Measurements from ENCODE around the gene SYNGR3. TPM values are rescaled to one million over a fixed set of nuclear protein-coding genes. Genes with fewer than 3 reads are reported as not detected.
A peak's percentile ranks its signal among the peaks of the same experiment; 100 is the strongest.

The SYNGR3 gene
- total RNA-seq, 1 donor from 2014 or later, result 8.3 TPM

- no peak for TF ChIP-seq POLR2AphosphoS5 (IDR thresholded peaks at IDR 0.05; ENCODE audit: insufficient read depth in 1 of 2, low read depth in 1 of 2)
- TF ChIP-seq CTCF (IDR thresholded peaks at IDR 0.05), result no peak
- TF ChIP-seq POLR2A (IDR thresholded peaks at IDR 0.05), result no peak
- Histone ChIP-seq H3K36me3 (peaks cover 0 to 41% of the 10 kb centered on the region in 2 donors), H3K4me3 (no peak overlapping the region), H3K9me3 (no peaks in the 10 kb centered on the region), H3K4me1 (peaks cover 27% of the 10 kb centered on the region), H3K27ac (no peak overlapping the region), H3K27me3 (no peaks in the 10 kb centered on the region)
- intact Hi-C loops (cut with DNase I), result no loop called here
- DNase-seq (ENCODE audit: extremely low spot score in 2 of 2), result no peak
Measured at GRCh38 chr16:1976951-1977874, 12.6 kb upstream of the SYNGR3 start.

DNA sequence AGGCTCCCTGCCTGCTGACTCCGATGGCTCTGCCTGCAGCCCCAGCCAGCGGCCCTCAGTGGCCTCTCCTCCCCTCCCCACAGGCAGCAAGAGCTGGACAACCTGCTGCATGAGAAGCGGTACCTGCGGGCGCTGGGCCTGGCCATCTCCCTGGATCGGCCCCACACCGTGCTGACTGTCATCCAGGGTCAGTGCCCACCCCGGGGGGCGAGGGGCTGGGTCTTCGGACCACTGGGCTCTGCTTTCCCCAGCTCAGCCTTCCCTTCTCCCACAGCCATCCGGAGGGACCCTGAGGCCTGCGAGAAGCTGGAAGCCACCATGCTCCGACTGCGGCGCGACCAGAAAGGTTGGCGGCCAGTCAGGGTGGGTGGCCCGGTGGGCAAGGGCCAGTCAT is 11.9 kb upstream of the SYNGR3 start:
- Histone ChIP-seq H3K36me3 (peaks cover 0 to 41% of the 10 kb centered on the region in 2 donors), H3K27me3 (no peaks in the 10 kb centered on the region), H3K4me1 (peaks cover 21% of the 10 kb centered on the region), H3K27ac (no peak overlapping the region), H3K4me3 (no peak overlapping the region), H3K9me3 (no peaks in the 10 kb centered on the region)
- DNase-seq (ENCODE audit: extremely low spot score in 2 of 2), result no peak
- intact Hi-C loops (cut with DNase I), result no loop called here
- TF ChIP-seq POLR2A (IDR thresholded peaks at IDR 0.05) (no peak), CTCF (IDR thresholded peaks at IDR 0.05) (no peak), POLR2AphosphoS5 (IDR thresholded peaks at IDR 0.05; ENCODE audit: insufficient read depth in 1 of 2, low read depth in 1 of 2) (no peak)

DNA sequence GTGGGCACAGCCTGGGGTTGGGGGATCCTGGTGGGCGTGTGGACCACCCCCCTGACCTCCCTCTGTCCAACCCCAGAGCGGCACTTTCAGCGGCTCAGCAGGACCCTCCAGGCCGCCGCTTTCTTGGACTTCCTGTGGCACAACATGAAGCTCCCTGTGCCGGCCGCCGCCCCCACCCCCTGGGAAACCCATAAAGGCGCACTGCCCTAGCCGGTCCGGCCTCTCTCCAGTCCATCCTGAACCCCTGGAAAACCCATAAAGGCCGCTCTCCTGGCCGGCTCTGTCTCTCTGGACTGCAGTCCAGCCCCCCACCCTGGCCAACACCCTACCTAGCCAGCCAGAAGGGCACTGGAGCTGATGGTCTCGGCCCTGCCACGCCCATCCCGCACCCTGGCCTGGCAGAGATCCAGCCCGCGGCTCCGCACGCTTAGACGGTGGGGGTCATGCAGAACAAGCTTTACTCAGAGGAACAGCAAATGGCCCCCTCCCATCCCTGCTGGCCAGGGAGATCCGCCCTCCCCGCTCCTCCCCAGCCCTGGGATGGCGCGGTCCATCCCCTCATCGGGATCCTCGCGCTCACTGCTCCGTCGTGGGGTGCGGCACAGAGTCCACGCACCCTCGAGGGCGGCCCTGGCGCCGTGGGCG is 11.2 kb upstream of the SYNGR3 start:
- intact Hi-C loops (cut with DNase I), result no loop called here
- peaks cover 21% of the 10 kb centered on the region for H3K4me1 ChIP-seq
- TF ChIP-seq POLR2AphosphoS5 (IDR thresholded peaks at IDR 0.05; ENCODE audit: insufficient read depth in 1 of 2, low read depth in 1 of 2), result no peak
- DNase-seq (ENCODE audit: extremely low spot score in 2 of 2), result no peak
- peak overlapping the region; percentile 49 for H3K27ac ChIP-seq
- H3K4me3 ChIP-seq, result peak overlapping the region in 1 of 2 donors; percentile 32
- H3K36me3 ChIP-seq, result peaks cover 0 to 41% of the 10 kb centered on the region in 2 donors
- H3K27me3 ChIP-seq, result no peaks in the 10 kb centered on the region
- H3K9me3 ChIP-seq, result no peaks in the 10 kb centered on the region

- Histone ChIP-seq H3K9me3 (no peaks in the 10 kb centered on the region), H3K4me1 (peaks cover 20% of the 10 kb centered on the region), H3K36me3 (peaks cover 0 to 39% of the 10 kb centered on the region in 2 donors), H3K27ac (peak overlapping the region; percentile 49), H3K4me3 (peak overlapping the region in 1 of 2 donors; percentile 32), H3K27me3 (no peaks in the 10 kb centered on the region)
- intact Hi-C loops (cut with DNase I), result no loop called here
- no peak for DNase-seq (ENCODE audit: extremely low spot score in 2 of 2)
- TF ChIP-seq POLR2AphosphoS5 (IDR thresholded peaks at IDR 0.05; ENCODE audit: insufficient read depth in 1 of 2, low read depth in 1 of 2) (peak in 1 of 2 donors; percentile 41), POLR2A (IDR thresholded peaks at IDR 0.05) (no peak)
Measured at GRCh38 chr16:1979271-1980029, 10.3 kb upstream of the SYNGR3 start.

DNA sequence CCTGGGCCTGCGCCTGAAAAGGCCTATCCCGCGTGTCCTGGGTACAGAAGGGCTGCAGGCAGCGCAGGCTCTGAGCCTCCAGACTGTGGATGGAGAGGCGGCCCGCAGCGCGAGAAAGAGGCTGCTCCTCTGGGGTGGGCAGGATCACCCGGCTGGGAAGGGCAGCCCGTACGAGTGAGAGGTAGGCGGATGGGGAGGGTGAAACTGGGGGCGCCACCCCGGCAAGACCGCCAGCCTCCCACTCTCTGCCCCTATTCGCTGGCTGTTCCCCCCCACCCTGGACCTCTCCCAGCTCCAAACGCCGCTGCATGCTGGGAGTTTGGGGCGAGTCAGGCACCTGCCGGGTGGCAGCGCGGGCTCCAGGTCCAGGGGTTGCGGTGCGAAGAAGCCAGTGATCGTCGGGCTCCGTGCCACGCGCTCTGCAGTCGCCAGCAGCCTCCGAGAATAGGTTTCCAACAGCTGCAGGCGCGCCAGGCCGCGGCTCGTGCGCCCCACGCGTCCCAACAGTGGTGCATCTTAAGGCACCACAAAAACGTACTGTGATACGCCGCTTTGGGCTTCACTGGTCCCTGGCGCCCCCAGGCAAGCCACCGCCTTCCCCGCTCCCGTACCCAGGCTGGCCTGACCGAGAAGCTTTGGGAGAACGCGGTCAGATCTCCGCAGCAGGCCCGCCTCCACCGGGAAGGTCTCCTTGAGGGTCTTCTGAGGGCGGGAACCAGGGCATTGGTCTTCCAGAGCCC is 9.6 kb upstream of the SYNGR3 start:
- H3K36me3 ChIP-seq, result peaks cover 0 to 32% of the 10 kb centered on the region in 2 donors
- intact Hi-C loops (cut with DNase I), result no loop called here
- no peaks in the 10 kb centered on the region for H3K27me3 ChIP-seq
- no peak overlapping the region for H3K27ac ChIP-seq
- H3K9me3 ChIP-seq, result no peaks in the 10 kb centered on the region
- H3K4me1 ChIP-seq, result peaks cover 27% of the 10 kb centered on the region
- TF ChIP-seq POLR2A (IDR thresholded peaks at IDR 0.05), result no peak
- no peak for TF ChIP-seq CTCF (IDR thresholded peaks at IDR 0.05)
- no peak for TF ChIP-seq POLR2AphosphoS5 (IDR thresholded peaks at IDR 0.05; ENCODE audit: insufficient read depth in 1 of 2, low read depth in 1 of 2)
- peak overlapping the region in 1 of 2 donors; percentile 26 for H3K4me3 ChIP-seq
- no peak for DNase-seq (ENCODE audit: extremely low spot score in 2 of 2)
